ENCODE data around the gene P3R3URF.

DNA sequence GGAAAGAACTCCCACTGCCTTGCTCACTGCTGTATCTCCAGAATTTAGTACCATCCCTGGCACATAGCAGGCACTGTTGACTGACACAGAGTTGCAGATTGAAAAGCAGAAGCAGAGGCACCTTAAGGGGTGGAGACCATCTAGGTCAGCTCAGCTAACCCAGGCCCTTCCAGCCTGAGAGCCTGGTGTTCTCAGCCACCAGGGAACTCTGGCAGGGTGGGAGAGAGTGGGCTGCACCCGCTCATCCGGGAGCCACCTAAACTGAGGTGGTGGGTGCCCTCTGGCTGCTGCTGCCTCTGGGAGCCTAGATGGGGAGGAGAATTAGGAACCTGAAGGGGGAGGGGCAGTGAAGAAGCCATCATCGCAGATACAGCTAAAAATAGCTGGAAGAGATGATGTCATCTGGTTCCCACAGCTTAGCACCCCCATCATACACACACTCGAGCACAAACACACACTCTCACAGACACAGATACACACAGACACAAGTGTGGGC is 2.9 kb downstream of the P3R3URF start:
- TF ChIP-seq CTCF (IDR thresholded peaks at IDR 0.05) (no peak), EP300 (IDR thresholded peaks at IDR 0.05; ENCODE audit: low read depth) (no peak)

All from transverse colon (tissue), 3 donors.